AG09319 (cell line): ENCODE data around the gene DAB2IP.

Source experiments
- DNase-seq: peaks from one replicate; pipeline ENCODE4 v3.0.0-alpha.2; 2010; ENCODE audit warnings: low read depth; ENCODE audit errors: extremely low read depth
- CTCF ChIP-seq: IDR thresholded peaks from 2 replicates; pipeline ENCODE4 v1.5.1; 2011; ENCODE audit warnings: low read depth, mild to moderate bottlenecking, inconsistent platforms, low read length, moderate library complexity

DAB2IP gene

GRCh38 chr9:121810489-121810888, 159.1 kb downstream of the DAB2IP start:
- no peak for TF ChIP-seq CTCF
- DNase-seq: no peak

- no peak for DNase-seq
- TF ChIP-seq CTCF: no peak
Observed at GRCh38 chr9:121811140-121811539, 159.7 kb downstream of the DAB2IP start.

DNA sequence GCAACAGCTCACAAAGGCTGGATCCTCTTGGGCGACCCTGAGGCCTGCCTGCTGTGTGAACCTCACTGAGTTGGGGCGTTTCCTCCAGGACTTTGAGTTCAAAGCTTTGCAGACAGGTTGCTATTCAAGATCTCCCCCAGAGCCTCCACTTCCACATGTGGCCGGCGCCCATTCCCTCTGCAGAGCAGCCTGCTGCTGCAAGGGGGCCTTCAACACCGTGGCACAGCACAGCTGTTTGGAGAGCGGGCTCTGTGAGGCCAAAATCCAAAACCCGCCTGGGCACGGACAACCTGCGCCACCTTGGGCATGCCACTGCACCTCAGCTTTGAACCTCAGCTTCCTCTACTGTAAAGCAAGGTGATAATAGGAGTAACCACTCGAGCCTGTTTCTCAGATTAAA, 160.3 kb downstream of the DAB2IP start:
- no peak for TF ChIP-seq CTCF
- no peak for DNase-seq

DNA sequence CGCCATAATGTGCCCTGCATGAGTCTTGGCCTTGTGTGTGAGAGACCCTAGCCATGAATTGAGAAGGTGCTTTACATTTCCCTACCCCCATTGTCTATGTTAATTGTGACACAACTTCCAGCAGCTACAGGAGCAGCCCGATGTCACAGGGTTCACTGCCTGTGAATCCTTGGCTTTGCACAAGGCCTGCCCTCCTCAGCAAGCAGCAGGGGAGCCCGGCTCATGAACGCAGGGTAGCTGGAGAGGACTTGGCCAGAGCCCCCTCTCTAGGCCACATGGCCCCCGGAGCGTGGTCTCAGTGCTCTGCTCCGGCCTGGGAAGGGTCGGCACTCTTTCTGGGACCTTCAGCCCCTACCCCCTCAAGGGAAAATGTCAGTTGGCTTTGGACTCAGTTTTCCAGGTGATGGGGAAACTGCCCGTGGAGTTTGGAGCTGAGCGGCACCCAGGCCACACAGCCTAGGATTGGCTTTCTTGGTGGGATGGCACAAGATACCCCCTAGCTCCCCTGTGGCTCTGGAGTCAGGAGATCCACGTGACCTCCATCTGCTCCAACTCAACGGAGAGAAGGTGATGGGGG, 160.8 kb downstream of the DAB2IP start:
- DNase-seq: no peak
- TF ChIP-seq CTCF: no peak

DNA sequence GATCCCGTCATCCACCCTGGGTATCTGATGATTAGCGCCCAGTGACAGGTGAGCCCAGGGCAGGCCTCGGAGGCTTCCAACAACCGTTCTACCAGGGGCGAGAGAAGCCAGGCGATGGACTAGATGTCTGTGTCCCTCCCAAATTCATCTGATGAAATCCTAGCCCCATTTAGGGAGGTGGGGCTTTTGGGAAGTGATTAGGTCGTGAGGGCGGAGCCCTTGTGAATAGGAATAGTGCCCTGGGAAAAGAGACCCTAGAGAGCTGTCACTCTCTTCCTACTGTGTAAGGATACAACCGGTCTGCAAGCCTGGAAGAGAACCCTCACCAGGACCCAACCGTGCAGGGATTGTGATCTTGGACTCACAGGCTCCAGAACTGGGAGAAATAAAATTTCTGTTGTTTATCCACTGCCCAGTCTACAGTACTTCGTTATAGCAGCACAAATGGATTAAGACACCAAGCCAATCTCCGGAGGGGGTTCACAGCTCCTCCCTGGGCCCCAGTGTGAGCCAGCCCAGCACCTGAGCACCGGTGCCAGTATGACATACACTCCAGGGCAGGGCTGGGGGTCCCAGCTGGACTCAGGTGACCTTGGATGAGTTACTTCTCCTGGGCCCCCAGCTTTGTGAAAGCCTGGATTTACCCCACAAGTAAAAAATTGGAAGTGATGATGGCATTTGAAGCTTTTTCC, 162.2 kb downstream of the DAB2IP start:
- no peak for DNase-seq
- TF ChIP-seq CTCF: no peak

DNA sequence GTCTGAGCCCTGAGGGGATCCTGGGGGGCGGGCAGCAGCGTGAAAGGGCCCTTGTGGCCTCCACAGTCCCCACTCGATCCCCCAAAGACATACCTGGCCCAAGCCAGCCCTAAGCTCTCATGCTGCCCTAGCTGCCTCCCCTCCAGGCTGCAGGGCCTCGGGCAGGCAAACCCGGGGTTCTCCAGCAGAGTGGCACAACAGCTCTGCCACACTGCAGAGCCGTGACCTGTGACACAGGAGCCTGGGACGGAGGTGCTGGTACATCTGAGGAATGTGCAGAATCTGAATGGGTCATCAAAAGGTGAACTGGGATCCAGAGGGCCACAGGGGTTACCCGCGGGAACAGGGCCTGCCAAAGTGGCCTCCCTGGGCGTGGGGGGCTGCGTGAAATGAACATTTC, 163.2 kb downstream of the DAB2IP start:
- no peak for DNase-seq
- TF ChIP-seq CTCF: no peak

DNA sequence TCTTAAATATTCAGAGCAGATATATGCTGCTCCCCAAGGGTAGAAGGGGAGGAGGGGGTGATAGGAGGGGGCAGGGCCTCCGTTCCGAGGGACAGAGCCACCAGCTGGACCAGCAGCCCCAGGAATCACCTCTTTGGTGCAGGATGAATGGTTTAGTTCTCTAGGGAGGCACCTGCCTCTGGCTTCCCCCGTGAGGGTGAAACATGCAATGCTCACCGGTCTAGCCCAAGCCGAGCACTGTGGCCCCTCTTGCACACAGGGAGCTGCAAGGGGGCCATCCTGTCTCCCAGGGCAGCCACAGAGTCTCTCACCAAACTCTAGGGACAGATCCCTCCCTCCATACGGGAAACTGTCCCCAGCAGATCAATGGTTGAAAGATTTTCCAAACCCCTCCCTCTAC, 163.7 kb downstream of the DAB2IP start:
- no peak for TF ChIP-seq CTCF
- no peak for DNase-seq
